ENCODE measurements around the gene CST6.

CST6 gene

GRCh38 chr11:65972116-65972515 is 39.7 kb upstream of the CST6 start:
- no peak for TF ChIP-seq CTCF (IDR thresholded peaks at IDR 0.05)
- no peak for DNase-seq (ENCODE audit: low spot score)

GRCh38 chr11:65973439-65974110 is 38.2 kb upstream of the CST6 start:
- H3K4me3 ChIP-seq, result no peak overlapping the region
- H3K27ac ChIP-seq, result no peak overlapping the region
- no peak for TF ChIP-seq CTCF (IDR thresholded peaks at IDR 0.05)
- DNase-seq (ENCODE audit: low spot score), result no peak

More at GRCh38 chr11:65972116-65972515, 39.7 kb upstream of the CST6 start:
- Histone ChIP-seq H3K4me3 (no peak overlapping the region), H3K27ac (no peak overlapping the region)

- DNase-seq (ENCODE audit: low spot score), result no peak
- Histone ChIP-seq H3K27ac (no peak overlapping the region), H3K4me3 (no peak overlapping the region)
- TF ChIP-seq CTCF (IDR thresholded peaks at IDR 0.05), result no peak
Measured at GRCh38 chr11:65975771-65976170, 36.0 kb upstream of the CST6 start.

- Histone ChIP-seq H3K4me3 (no peak overlapping the region), H3K27ac (no peak overlapping the region)
- TF ChIP-seq CTCF (IDR thresholded peaks at IDR 0.05), result no peak
- DNase-seq (ENCODE audit: low spot score), result no peak
Measured at GRCh38 chr11:65976216-65977176, 35.3 kb upstream of the CST6 start.

- DNase-seq (ENCODE audit: low spot score), result no peak
- TF ChIP-seq CTCF (IDR thresholded peaks at IDR 0.05), result no peak
- H3K27ac ChIP-seq, result no peak overlapping the region
- H3K4me3 ChIP-seq, result no peak overlapping the region
Measured at GRCh38 chr11:65977621-65978390, 34.0 kb upstream of the CST6 start.

GRCh38 chr11:65978391-65979238 is 33.2 kb upstream of the CST6 start:
- TF ChIP-seq CTCF (IDR thresholded peaks at IDR 0.05), result no peak
- DNase-seq (ENCODE audit: low spot score), result no peak

More at GRCh38 chr11:65978391-65979238, 33.2 kb upstream of the CST6 start:
- Histone ChIP-seq H3K4me3 (no peak overlapping the region), H3K27ac (no peak overlapping the region)

All from coronary artery (tissue), 2 donors.